ENCODE data around the gene NFIC.

GRCh38 chr19:3474010-3474409, 107.6 kb downstream of the NFIC start:
- TF ChIP-seq RFX5 (IDR thresholded peaks at IDR 0.05; ENCODE audit: low read depth, low read length) = no peak
- TF ChIP-seq CEBPB (IDR thresholded peaks at IDR 0.05; ENCODE audit: low read depth, low read length) = no peak
- TF ChIP-seq CTCF (conservative IDR thresholded peaks at IDR 0.05; ENCODE audit: low read depth, low read length) = no peak
